ENCODE measurements around the gene MARF1.
A peak's percentile ranks its signal among the peaks of the same experiment; 100 is the strongest.
"Not testable (repeated sequence)": the region's sequence is repeated elsewhere in the genome, so short reads cannot be mapped to it uniquely, and the experiment has no call there.

The MARF1 gene

GRCh38 chr16:15585956-15586355 is 57.0 kb downstream of the MARF1 start:
- H3K27me3 Mint-ChIP-seq: no peaks in the 10 kb centered on the region
- no peak overlapping the region for H3K4me3 Mint-ChIP-seq
- peaks cover 19% of the 10 kb centered on the region for H3K9me3 Mint-ChIP-seq
- H3K4me1 Mint-ChIP-seq (ENCODE audit: low read depth): peaks cover 28% of the 10 kb centered on the region
- peaks cover 84% of the 10 kb centered on the region for H3K36me3 Mint-ChIP-seq (ENCODE audit: low read depth)
- no peak overlapping the region for H3K27ac Mint-ChIP-seq

GRCh38 chr16:15583526-15583925 is 59.4 kb downstream of the MARF1 start:
- no peak overlapping the region for H3K27ac Mint-ChIP-seq
- peaks cover 73% of the 10 kb centered on the region for H3K36me3 Mint-ChIP-seq (ENCODE audit: low read depth)
- peaks cover 4% of the 10 kb centered on the region for H3K4me1 Mint-ChIP-seq (ENCODE audit: low read depth)
- no peak overlapping the region for H3K4me3 Mint-ChIP-seq
- H3K9me3 Mint-ChIP-seq: peaks cover 19% of the 10 kb centered on the region
- H3K27me3 Mint-ChIP-seq: no peaks in the 10 kb centered on the region

- no peak overlapping the region for H3K27ac Mint-ChIP-seq
- H3K36me3 Mint-ChIP-seq (ENCODE audit: low read depth): peaks cover 66% of the 10 kb centered on the region
- H3K4me3 Mint-ChIP-seq: no peak overlapping the region
- peaks cover 14% of the 10 kb centered on the region for H3K9me3 Mint-ChIP-seq
- peaks cover 8% of the 10 kb centered on the region for H3K4me1 Mint-ChIP-seq (ENCODE audit: low read depth)
- H3K27me3 Mint-ChIP-seq: no peaks in the 10 kb centered on the region
These were observed 61.7 kb downstream of the MARF1 start for GRCh38 chr16:15581127-15581815.

- peaks cover 9% of the 10 kb centered on the region for H3K9me3 Mint-ChIP-seq
- H3K4me3 Mint-ChIP-seq: no peak overlapping the region
- peaks cover 19% of the 10 kb centered on the region for H3K4me1 Mint-ChIP-seq (ENCODE audit: low read depth)
- H3K27ac Mint-ChIP-seq: peak overlapping the region; percentile 3
- peaks cover 60% of the 10 kb centered on the region for H3K36me3 Mint-ChIP-seq (ENCODE audit: low read depth)
- no peaks in the 10 kb centered on the region for H3K27me3 Mint-ChIP-seq
These were observed 64.1 kb downstream of the MARF1 start for GRCh38 chr16:15578824-15579223.

GRCh38 chr16:15576960-15577958 is 65.7 kb downstream of the MARF1 start:
- Mint-ChIP-seq H3K4me1 (ENCODE audit: low read depth) (peaks cover 35% of the 10 kb centered on the region), H3K4me3 (no peak overlapping the region), H3K36me3 (ENCODE audit: low read depth) (peaks cover 63% of the 10 kb centered on the region), H3K9me3 (peaks cover 18% of the 10 kb centered on the region), H3K27me3 (no peaks in the 10 kb centered on the region), H3K27ac (no peak overlapping the region)

GRCh38 chr16:15575293-15576049 is 67.5 kb downstream of the MARF1 start:
- no peaks in the 10 kb centered on the region for H3K27me3 Mint-ChIP-seq
- H3K27ac Mint-ChIP-seq: no peak overlapping the region
- peaks cover 26% of the 10 kb centered on the region for H3K9me3 Mint-ChIP-seq
- peaks cover 71% of the 10 kb centered on the region for H3K36me3 Mint-ChIP-seq (ENCODE audit: low read depth)
- H3K4me1 Mint-ChIP-seq (ENCODE audit: low read depth): peaks cover 53% of the 10 kb centered on the region
- no peak overlapping the region for H3K4me3 Mint-ChIP-seq

- Mint-ChIP-seq H3K4me3 (peak overlapping the region; percentile 74), H3K27ac (no peak overlapping the region), H3K9me3 (peaks cover 26% of the 10 kb centered on the region), H3K4me1 (ENCODE audit: low read depth) (peaks cover 58% of the 10 kb centered on the region), H3K27me3 (no peaks in the 10 kb centered on the region), H3K36me3 (ENCODE audit: low read depth) (peaks cover 80% of the 10 kb centered on the region)
These were observed 68.4 kb downstream of the MARF1 start for GRCh38 chr16:15574614-15574948.

GRCh38 chr16:15573896-15574613 is 68.9 kb downstream of the MARF1 start:
- not testable (repeated sequence) for H3K27me3 Mint-ChIP-seq
- Mint-ChIP-seq H3K4me1 (ENCODE audit: low read depth) (peaks cover 58% of the 10 kb centered on the region), H3K36me3 (ENCODE audit: low read depth) (peaks cover 84% of the 10 kb centered on the region), H3K27ac (peak overlapping the region; percentile 93), H3K9me3 (peaks cover 26% of the 10 kb centered on the region), H3K4me3 (peak overlapping the region; percentile 74)

- Mint-ChIP-seq H3K4me1 (ENCODE audit: low read depth) (peaks cover 58% of the 10 kb centered on the region), H3K27me3 (no peaks in the 10 kb centered on the region), H3K36me3 (ENCODE audit: low read depth) (peaks cover 85% of the 10 kb centered on the region), H3K9me3 (peaks cover 26% of the 10 kb centered on the region), H3K27ac (peak overlapping the region; percentile 93), H3K4me3 (peak overlapping the region; percentile 74)
These were observed 69.6 kb downstream of the MARF1 start for GRCh38 chr16:15573274-15573895.

- H3K36me3 Mint-ChIP-seq (ENCODE audit: low read depth): peaks cover 77% of the 10 kb centered on the region
- peak overlapping the region; percentile 93 for H3K27ac Mint-ChIP-seq
These were observed 70.5 kb downstream of the MARF1 start for GRCh38 chr16:15572329-15573001.

GRCh38 chr16:15571557-15571956 is 71.4 kb downstream of the MARF1 start:
- Mint-ChIP-seq H3K9me3 (peaks cover 26% of the 10 kb centered on the region), H3K27ac (peak overlapping the region; percentile 93), H3K4me1 (ENCODE audit: low read depth) (peaks cover 51% of the 10 kb centered on the region), H3K27me3 (no peaks in the 10 kb centered on the region), H3K4me3 (no peak overlapping the region), H3K36me3 (ENCODE audit: low read depth) (peaks cover 72% of the 10 kb centered on the region)

More at GRCh38 chr16:15572329-15573001, 70.5 kb downstream of the MARF1 start:
- H3K4me1 Mint-ChIP-seq (ENCODE audit: low read depth): peaks cover 52% of the 10 kb centered on the region
- H3K4me3 Mint-ChIP-seq: peak overlapping the region; percentile 74
- H3K27me3 Mint-ChIP-seq: no peaks in the 10 kb centered on the region
- peaks cover 26% of the 10 kb centered on the region for H3K9me3 Mint-ChIP-seq

- Mint-ChIP-seq H3K9me3 (peaks cover 26% of the 10 kb centered on the region), H3K27ac (peak overlapping the region; percentile 83), H3K4me3 (peak overlapping the region; percentile 8), H3K36me3 (ENCODE audit: low read depth) (peaks cover 66% of the 10 kb centered on the region), H3K4me1 (ENCODE audit: low read depth) (peaks cover 51% of the 10 kb centered on the region)
- H3K27me3 Mint-ChIP-seq: not testable (repeated sequence)
These were observed 72.3 kb downstream of the MARF1 start for GRCh38 chr16:15570666-15571065.

GRCh38 chr16:15567823-15568222 is 75.1 kb downstream of the MARF1 start:
- H3K27me3 Mint-ChIP-seq: no peaks in the 10 kb centered on the region
- H3K36me3 Mint-ChIP-seq (ENCODE audit: low read depth): peaks cover 56% of the 10 kb centered on the region
- H3K27ac Mint-ChIP-seq: no peak overlapping the region
- H3K4me3 Mint-ChIP-seq: no peak overlapping the region
- peaks cover 38% of the 10 kb centered on the region for H3K4me1 Mint-ChIP-seq (ENCODE audit: low read depth)
- H3K9me3 Mint-ChIP-seq: peaks cover 11% of the 10 kb centered on the region

Data from stimulated activated naive CD8-positive, alpha-beta T cell treated with anti-CD3 and anti-CD28 coated beads, Interleukin-15, Interleukin-2, amounts not matched to agents 100 ng/mL and 50 ng/mL, for 24 hours (primary cell).